Mucosa of rectum (tissue), 2 donors: ENCODE data around the gene SASH1.
A peak's percentile ranks its signal among the peaks of the same experiment; 100 is the strongest.

Experiments used
- H3K27ac ChIP-seq, 2 donors: one replicate each; pipeline ENCODE4 v1.7.0; 2013; ENCODE audit warnings: inconsistent platforms in 2 of 2, low read depth in 2 of 2, low read length in 2 of 2
- H3K27me3 ChIP-seq, 2 donors: one replicate each; pipeline ENCODE4 v1.7.0; 2013; ENCODE audit warnings: low read length in 2 of 2; ENCODE audit not compliant: control insufficient read depth in 2 of 2, insufficient read depth in 2 of 2
- H3K36me3 ChIP-seq, 2 donors: one replicate each; pipeline ENCODE4 v1.7.0; 2013; ENCODE audit warnings: low read length in 2 of 2; ENCODE audit not compliant: control insufficient read depth in 2 of 2, insufficient read depth in 2 of 2
- H3K4me1 ChIP-seq, 2 donors: one replicate each; pipeline ENCODE4 v1.7.0; 2013; ENCODE audit warnings: low read length in 2 of 2, mild to moderate bottlenecking in 1 of 2; ENCODE audit not compliant: control insufficient read depth in 2 of 2, insufficient read depth in 2 of 2
- H3K4me3 ChIP-seq, 2 donors: one replicate each; pipeline ENCODE4 v1.7.0; 2013; ENCODE audit warnings: low read length in 2 of 2
- H3K9ac ChIP-seq, 2 donors: one replicate each; pipeline ENCODE4 v1.7.0; 2013; ENCODE audit warnings: low read length in 2 of 2, low read depth in 1 of 2, mild to moderate bottlenecking in 1 of 2
- H3K9me3 ChIP-seq, 2 donors: one replicate each; pipeline ENCODE4 v1.7.0; 2013; ENCODE audit warnings: low read length in 2 of 2; ENCODE audit not compliant: control insufficient read depth in 2 of 2
- donor health status: healthy.
- donor health status: Normal muscosa, but diverticular disease.

SASH1 gene

GRCh38 chr6:148441454-148441911 is 98.8 kb downstream of the SASH1 start:
- Histone ChIP-seq H3K4me3 (no peak overlapping the region), H3K9me3 (no peaks in the 10 kb centered on the region), H3K27ac (peak overlapping the region in 1 of 2 donors; percentile 21), H3K27me3 (no peaks in the 10 kb centered on the region), H3K4me1 (no peaks in the 10 kb centered on the region), H3K9ac (no peak overlapping the region), H3K36me3 (no peaks in the 10 kb centered on the region)

DNA sequence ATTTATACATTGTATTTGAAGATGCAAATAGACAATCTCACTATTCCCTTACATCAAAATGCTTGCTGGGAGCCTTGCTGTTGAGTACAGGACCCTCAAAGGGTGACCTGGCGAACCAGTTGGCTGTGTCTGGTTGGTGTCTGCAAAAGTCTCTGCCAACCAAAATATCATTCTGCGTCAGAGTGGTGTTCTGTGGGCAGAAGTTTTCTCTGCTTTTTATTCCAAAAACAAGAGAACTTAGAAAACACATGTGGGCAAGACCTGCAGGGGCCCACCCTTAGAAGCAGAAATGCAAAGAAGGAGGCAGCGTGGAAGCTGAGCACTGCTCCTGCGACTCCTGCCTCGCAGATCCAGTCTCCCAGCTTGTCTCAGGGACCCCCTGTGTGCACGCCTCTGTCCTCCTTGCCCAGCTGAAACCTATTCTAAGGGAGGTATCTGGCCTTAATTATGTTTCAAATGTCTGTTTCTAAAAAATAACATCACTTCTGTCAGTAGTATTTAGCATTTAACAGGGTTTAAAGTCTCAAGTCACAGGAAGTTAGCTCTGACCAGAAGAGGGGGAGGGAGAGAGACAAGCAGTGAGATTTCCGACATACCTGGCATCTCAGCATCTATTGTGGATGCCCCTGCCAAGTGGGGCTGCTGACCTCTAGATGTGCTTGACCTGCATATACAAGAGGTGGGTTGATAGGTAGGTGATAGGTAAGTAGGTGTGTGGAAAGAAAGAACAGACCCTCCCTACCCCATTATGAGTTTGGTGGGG is 101.3 kb downstream of the SASH1 start:
- H3K27ac ChIP-seq, result no peak overlapping the region

DNA sequence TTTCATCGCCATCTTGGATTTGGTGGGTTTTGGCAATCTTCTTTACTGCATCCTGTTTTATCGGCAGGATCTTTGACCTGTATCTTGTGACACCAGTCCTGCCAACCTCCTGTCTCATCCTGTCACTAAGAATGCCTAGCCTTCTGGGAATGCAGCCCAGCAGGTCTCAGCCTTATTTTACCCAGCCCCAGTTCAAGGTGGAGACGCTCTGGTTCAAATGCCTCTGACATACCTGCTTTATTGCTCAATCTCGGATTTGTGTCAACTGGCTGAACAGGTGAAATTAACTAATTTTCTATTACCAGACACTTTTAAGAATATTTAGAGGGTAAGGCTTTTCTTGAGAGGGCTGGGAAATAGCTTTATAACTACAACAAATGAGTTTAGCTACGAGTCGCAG is 102.5 kb downstream of the SASH1 start:
- H3K27ac ChIP-seq, result no peak overlapping the region
- H3K27me3 ChIP-seq, result no peaks in the 10 kb centered on the region
- H3K9ac ChIP-seq, result no peak overlapping the region
- no peaks in the 10 kb centered on the region for H3K36me3 ChIP-seq
- H3K9me3 ChIP-seq, result no peaks in the 10 kb centered on the region
- H3K4me3 ChIP-seq, result no peak overlapping the region
- H3K4me1 ChIP-seq, result no peaks in the 10 kb centered on the region

More for the DNA sequence above, 101.3 kb downstream of the SASH1 start:
- Histone ChIP-seq H3K4me3 (no peak overlapping the region), H3K9ac (no peak overlapping the region), H3K4me1 (no peaks in the 10 kb centered on the region), H3K36me3 (no peaks in the 10 kb centered on the region), H3K9me3 (no peaks in the 10 kb centered on the region), H3K27me3 (no peaks in the 10 kb centered on the region)

- Histone ChIP-seq H3K4me1 (no peaks in the 10 kb centered on the region), H3K4me3 (no peak overlapping the region), H3K9ac (no peak overlapping the region), H3K9me3 (no peaks in the 10 kb centered on the region), H3K27ac (no peak overlapping the region), H3K36me3 (no peaks in the 10 kb centered on the region), H3K27me3 (no peaks in the 10 kb centered on the region)
Measured at GRCh38 chr6:148445620-148446019, 103.0 kb downstream of the SASH1 start.

DNA sequence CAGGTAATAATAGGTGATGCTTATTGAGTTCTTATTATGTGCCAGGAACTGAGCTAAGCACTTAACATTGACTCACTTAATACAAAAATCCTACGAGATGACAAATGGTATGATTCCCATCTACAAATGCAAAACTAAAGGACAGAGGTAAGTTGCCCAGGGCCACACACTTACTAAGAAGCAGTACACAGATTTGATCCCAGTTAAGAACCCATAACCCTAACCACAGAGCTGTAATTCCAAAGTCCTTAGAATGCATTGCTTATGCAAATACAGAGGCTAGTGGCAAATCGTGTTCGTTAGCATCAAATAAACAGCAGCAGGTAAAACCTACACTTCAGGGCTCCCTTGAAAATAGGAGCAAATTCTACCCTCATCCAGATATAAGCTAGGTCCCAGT is 104.0 kb downstream of the SASH1 start:
- Histone ChIP-seq H3K27ac (no peak overlapping the region), H3K9ac (no peak overlapping the region), H3K4me3 (no peak overlapping the region), H3K27me3 (no peaks in the 10 kb centered on the region), H3K4me1 (no peaks in the 10 kb centered on the region), H3K9me3 (no peaks in the 10 kb centered on the region), H3K36me3 (no peaks in the 10 kb centered on the region)

- no peak overlapping the region for H3K27ac ChIP-seq
- no peaks in the 10 kb centered on the region for H3K36me3 ChIP-seq
- no peaks in the 10 kb centered on the region for H3K4me1 ChIP-seq
- no peak overlapping the region for H3K9ac ChIP-seq
- no peak overlapping the region for H3K4me3 ChIP-seq
- H3K27me3 ChIP-seq, result no peaks in the 10 kb centered on the region
- no peaks in the 10 kb centered on the region for H3K9me3 ChIP-seq
Measured at GRCh38 chr6:148447521-148448230, 105.0 kb downstream of the SASH1 start.

- no peak overlapping the region for H3K4me3 ChIP-seq
- H3K27ac ChIP-seq, result no peak overlapping the region
- H3K27me3 ChIP-seq, result no peaks in the 10 kb centered on the region
- no peak overlapping the region for H3K9ac ChIP-seq
- no peaks in the 10 kb centered on the region for H3K36me3 ChIP-seq
- H3K9me3 ChIP-seq, result no peaks in the 10 kb centered on the region
- H3K4me1 ChIP-seq, result no peaks in the 10 kb centered on the region
Measured at GRCh38 chr6:148448369-148449012, 105.9 kb downstream of the SASH1 start.

GRCh38 chr6:148450866-148451265 is 108.2 kb downstream of the SASH1 start:
- H3K4me3 ChIP-seq, result no peak overlapping the region
- H3K9ac ChIP-seq, result no peak overlapping the region
- H3K9me3 ChIP-seq, result no peaks in the 10 kb centered on the region
- no peaks in the 10 kb centered on the region for H3K4me1 ChIP-seq
- H3K27ac ChIP-seq, result no peak overlapping the region
- H3K27me3 ChIP-seq, result no peaks in the 10 kb centered on the region
- H3K36me3 ChIP-seq, result no peaks in the 10 kb centered on the region

GRCh38 chr6:148451690-148452089 is 109.1 kb downstream of the SASH1 start:
- Histone ChIP-seq H3K36me3 (no peaks in the 10 kb centered on the region), H3K4me1 (no peaks in the 10 kb centered on the region), H3K9ac (no peak overlapping the region), H3K4me3 (no peak overlapping the region), H3K27ac (no peak overlapping the region), H3K27me3 (no peaks in the 10 kb centered on the region), H3K9me3 (no peaks in the 10 kb centered on the region)

DNA sequence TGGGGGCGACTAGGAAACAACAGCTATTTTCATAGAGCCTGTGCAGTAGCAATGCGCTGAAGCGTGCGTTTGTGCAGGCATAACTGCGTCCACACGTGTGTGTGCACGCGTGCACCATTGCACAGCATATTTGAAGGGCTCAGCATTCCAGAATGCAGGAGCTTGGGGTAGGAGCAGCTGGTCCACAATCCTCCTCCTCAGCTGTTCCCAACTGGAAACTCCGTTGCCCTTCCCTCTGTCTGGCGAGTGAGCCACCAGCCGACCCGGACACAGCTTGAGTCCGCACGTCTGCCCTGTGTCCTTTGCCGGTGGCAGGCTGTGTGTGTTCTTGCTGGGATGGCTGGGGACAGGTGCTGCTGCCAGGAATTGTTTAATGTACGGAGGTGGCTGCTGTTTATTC is 110.2 kb downstream of the SASH1 start:
- Histone ChIP-seq H3K27ac (no peak overlapping the region), H3K4me3 (no peak overlapping the region), H3K36me3 (no peaks in the 10 kb centered on the region), H3K9me3 (no peaks in the 10 kb centered on the region), H3K27me3 (no peaks in the 10 kb centered on the region), H3K4me1 (no peaks in the 10 kb centered on the region), H3K9ac (no peak overlapping the region)
